Inflammatory macrophage treated with lipopolysaccharide for 1 hour (primary cell): Measurements from ENCODE around the gene KRT6B.
"Not testable (repeated sequence)": the region's sequence is repeated elsewhere in the genome, so short reads cannot be mapped to it uniquely, and the experiment has no call there.

Experiments
- DNase-seq, 2 donors: peaks; one replicate each; pipeline ENCODE4 v3.0.0-alpha.2; 2020 to 2022

Gene KRT6B

GRCh38 chr12:52410589-52411248 is 41.2 kb downstream of the KRT6B start:
- DNase-seq, result not testable (repeated sequence)

DNA sequence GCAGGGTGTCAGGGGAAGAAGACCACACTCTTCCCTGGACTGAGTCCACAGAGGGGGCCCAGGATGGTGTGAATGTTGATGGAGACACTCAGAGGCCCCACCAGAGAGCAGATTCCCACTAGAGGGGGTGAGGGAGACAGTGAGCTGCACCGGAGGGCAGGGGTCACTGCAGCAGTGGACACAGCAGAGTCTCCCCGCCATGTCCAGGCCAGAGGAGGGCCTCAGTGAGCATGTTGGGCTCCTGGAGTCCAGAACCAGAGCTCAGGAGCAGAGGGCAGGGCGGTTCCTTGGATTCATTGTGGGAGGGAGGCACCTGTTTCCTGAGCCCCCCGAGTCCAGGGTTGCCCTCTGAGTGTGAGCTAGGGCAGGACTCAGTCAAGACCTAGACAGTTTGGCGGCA is 44.0 kb downstream of the KRT6B start:
- DNase-seq, result no peak

DNA sequence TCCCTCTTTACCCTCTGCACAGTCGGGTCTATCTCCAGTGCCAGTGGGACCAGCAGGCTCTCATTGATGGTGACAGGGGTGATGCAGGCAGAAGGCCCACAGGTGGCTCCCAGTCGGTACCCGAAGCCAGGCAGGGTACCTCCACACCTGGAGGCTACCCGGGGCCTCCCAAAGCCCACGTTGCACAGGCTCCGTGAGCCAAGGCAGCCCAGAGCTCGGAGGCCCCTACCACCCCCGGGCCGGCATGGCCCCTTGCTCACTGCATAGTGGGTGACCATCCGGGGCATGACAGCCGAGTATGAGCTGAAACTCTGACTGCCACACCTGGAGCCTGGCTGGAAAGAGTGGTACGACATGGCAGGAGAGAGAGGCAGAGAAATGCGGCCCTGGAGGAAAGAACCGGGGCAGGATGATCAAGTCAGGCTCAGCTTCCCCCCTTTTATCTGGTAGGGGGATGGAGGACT is 46.0 kb downstream of the KRT6B start, which contains the start of gene KRT82:
Gene KRT82 (minus strand): TSS at position 414 of the 464 bp plus-strand sequence. CDS start 58 bp downstream, at position 356.
- no peak for DNase-seq

- DNase-seq, result no peak
Measured at GRCh38 chr12:52404951-52405350, 47.0 kb downstream of the KRT6B start.

DNA sequence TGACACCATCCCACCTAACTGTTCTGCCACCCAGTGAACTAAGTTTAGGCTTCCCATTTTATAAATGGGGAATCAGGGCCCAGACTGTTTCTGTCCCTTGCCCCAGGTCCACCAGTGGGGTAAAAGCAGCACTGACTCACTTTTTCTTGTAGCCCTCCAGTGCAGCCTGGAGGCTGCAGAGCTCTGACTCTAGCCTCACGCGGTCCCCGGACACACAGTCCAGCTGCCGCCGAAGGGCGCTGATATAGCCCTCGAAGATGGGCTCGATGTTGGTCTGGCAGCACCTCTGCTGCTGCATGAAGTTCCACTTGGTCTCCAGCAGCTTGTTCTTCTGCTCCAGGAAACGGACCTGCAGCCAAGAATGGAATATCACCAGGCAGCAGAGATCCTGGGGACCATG is 48.4 kb downstream of the KRT6B start:
- DNase-seq, result no peak

GRCh38 chr12:52402873-52403540 is 48.9 kb downstream of the KRT6B start:
- no peak for DNase-seq

- DNase-seq, result no peak
Measured at GRCh38 chr12:52402377-52402776, 49.6 kb downstream of the KRT6B start.

GRCh38 chr12:52401926-52402325 is 50.0 kb downstream of the KRT6B start:
- DNase-seq, result no peak

- no peak for DNase-seq
Measured at GRCh38 chr12:52401526-52401925, 50.4 kb downstream of the KRT6B start.

DNA sequence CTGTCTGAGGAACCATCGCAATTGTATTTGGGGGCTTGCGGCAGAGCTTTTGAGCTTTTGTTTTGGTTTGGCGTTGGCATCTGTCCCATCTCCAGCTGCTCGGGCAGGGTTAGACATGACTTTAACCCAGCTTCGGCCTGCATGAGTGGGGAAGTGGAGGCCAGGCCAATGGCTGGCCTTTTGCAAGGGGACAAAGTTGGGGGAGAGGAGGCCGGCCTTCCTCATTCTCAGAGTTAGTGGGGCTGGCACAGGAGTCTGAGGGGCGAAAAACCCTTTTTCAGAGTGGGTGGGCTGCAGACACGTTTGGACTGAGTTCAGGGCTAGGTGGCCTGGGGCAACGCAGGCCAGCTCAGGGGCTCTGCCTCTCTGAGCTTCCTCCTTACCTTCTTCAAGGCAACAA is 51.0 kb downstream of the KRT6B start:
- DNase-seq, result no peak

DNA sequence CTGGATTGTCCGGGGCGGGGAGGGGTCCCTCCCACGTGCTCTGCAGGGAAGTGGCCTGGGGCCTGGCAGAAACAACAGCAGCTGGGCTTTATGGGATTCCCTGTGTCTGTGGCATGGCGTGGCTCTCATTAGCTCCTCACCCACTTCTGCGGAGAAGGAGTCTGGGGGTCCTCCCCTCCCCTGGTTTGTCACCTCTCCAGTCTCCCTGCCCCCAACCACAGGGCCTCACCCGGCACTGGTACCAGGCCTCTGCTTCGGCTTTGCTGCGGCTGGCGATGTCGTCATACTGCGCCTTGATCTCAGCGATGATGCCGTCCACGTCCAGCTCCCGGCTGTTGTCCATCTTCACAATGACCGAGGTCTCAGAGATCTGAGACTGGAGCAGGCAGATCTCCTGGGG is 52.2 kb downstream of the KRT6B start:
- DNase-seq, result no peak

GRCh38 chr12:52398176-52398575 is 53.8 kb downstream of the KRT6B start:
- no peak for DNase-seq

- DNase-seq, result no peak
Measured at GRCh38 chr12:52396656-52397055, 55.3 kb downstream of the KRT6B start.
